HG03520 (cell line): ENCODE measurements around the gene KCTD19.
A peak's percentile ranks its signal among the peaks of the same experiment; 100 is the strongest.

Source experiments
- ATAC-seq: cut with Tn5 transposase; IDR thresholded peaks from one replicate; pipeline ENCODE4 v1.9.1; 2021; ENCODE audit warnings: mild to moderate bottlenecking, moderate library complexity; ENCODE audit not compliant: unreplicated experiment

The KCTD19 gene

GRCh38 chr16:67245186-67245585 lies 81.4 kb downstream of the KCTD19 start:
- ATAC-seq = no peak

GRCh38 chr16:67244387-67245185 lies 82.0 kb downstream of the KCTD19 start:
- ATAC-seq = peak; percentile 32

GRCh38 chr16:67243481-67243880 lies 83.1 kb downstream of the KCTD19 start:
- no peak for ATAC-seq

GRCh38 chr16:67242138-67242730 lies 84.3 kb downstream of the KCTD19 start:
- no peak for ATAC-seq

- ATAC-seq = no peak
Observed at GRCh38 chr16:67241008-67241900, 85.3 kb downstream of the KCTD19 start.

GRCh38 chr16:67240506-67240905 lies 86.0 kb downstream of the KCTD19 start:
- no peak for ATAC-seq
